SK-N-SH (cell line): ENCODE measurements around the gene TAOK1.

Experiments used
- CTCF ChIP-seq: fragments of 200-600 bp; sonication (generic); IDR thresholded peaks from 2 replicates; pipeline ENCODE4 v1.6.1; 2017; ENCODE audit warnings: antibody characterized with exemption, mild to moderate bottlenecking, moderate library complexity
- EP300 ChIP-seq, 2 experiments: IDR thresholded peaks; 2 replicates each; pipeline versions ENCODE4 v1.4.0 to v1.6.1; 2012; ENCODE audit warnings: borderline replicate concordance in 1 of 2, low read depth in 1 of 2, low read length in 1 of 2
- EZH2phosphoT487 ChIP-seq: fragments of 200-600 bp; sonication (generic); IDR thresholded peaks from 2 replicates; pipeline ENCODE4 v1.6.1; 2017; ENCODE audit warnings: low read depth, mixed run types, mild to moderate bottlenecking, antibody characterized with exemption, moderate library complexity, borderline replicate concordance
- FOXJ3 ChIP-seq: sonication (generic); formaldehyde crosslinking; IDR thresholded peaks from 2 replicates; pipeline ENCODE4 v1.5.1; 2020; ENCODE audit warnings: mild to moderate bottlenecking, missing genetic modification reagents
- GABPA ChIP-seq: IDR thresholded peaks from 2 replicates; pipeline ENCODE4 v1.4.0; 2012; ENCODE audit warnings: low read depth, mild to moderate bottlenecking
- JUND ChIP-seq: IDR thresholded peaks from 2 replicates; pipeline ENCODE4 v1.4.0; 2012
- MEF2A ChIP-seq: IDR thresholded peaks from 2 replicates; pipeline ENCODE4 v1.4.0; 2012; ENCODE audit warnings: low read depth, borderline replicate concordance
- MXI1 ChIP-seq: IDR thresholded peaks from 2 replicates; pipeline ENCODE4 v1.6.1; 2012; ENCODE audit warnings: mild to moderate bottlenecking, low read depth, low read length, improper control_type of control experiment
- POLR2AphosphoS5 ChIP-seq: IDR thresholded peaks from 2 replicates; pipeline ENCODE4 v1.6.1; 2012; ENCODE audit warnings: low read depth, low read length
- SIN3A ChIP-seq: IDR thresholded peaks from 2 replicates; pipeline ENCODE4 v1.6.1; 2012; ENCODE audit warnings: low read depth, mild to moderate bottlenecking, low read length, moderate library complexity, borderline replicate concordance
- SMC3 ChIP-seq: IDR thresholded peaks from 2 replicates; pipeline ENCODE4 v1.6.1; 2012; ENCODE audit warnings: low read depth, low read length, improper control_type of control experiment
- USF1 ChIP-seq: IDR thresholded peaks from 2 replicates; pipeline ENCODE4 v1.4.0; 2012; ENCODE audit warnings: low read depth, borderline replicate concordance
- YY1 ChIP-seq: IDR thresholded peaks from 2 replicates; pipeline ENCODE4 v1.4.0; 2012; ENCODE audit warnings: low read depth, mild to moderate bottlenecking

GRCh38 chr17:29400818-29401217 is 10.7 kb downstream of the TAOK1 start:
- TF ChIP-seq MEF2A (no peak), POLR2AphosphoS5 (no peak), FOXJ3 (CRISPR knock-in tag) (no peak), EP300 (IDR thresholded peaks at IDR 0.05; ENCODE audit: borderline replicate concordance in 1 of 2, low read depth in 1 of 2, low read length in 1 of 2) (no peak), CTCF (no peak), SIN3A (no peak), MXI1 (no peak), JUND (no peak), USF1 (no peak), YY1 (no peak), GABPA (no peak), EZH2phosphoT487 (no peak), SMC3 (no peak)
